ENCODE results near the gene SIGMAR1. TPM values are rescaled to one million over a fixed set of nuclear protein-coding genes. Genes with fewer than 3 reads are reported as not detected.

SIGMAR1 gene
- total RNA-seq, 1 donor from 2014 or later: 79.7 TPM

Other genes with a start within 250 kb of the SIGMAR1 start
- gene FAM219A, start 179.2 kb downstream of the SIGMAR1 start, total RNA-seq (ENCODE audit: low replicate concordance): 13.4 and 22.4 TPM in 2 replicates
- gene DNAI1, start 179.0 kb downstream of the SIGMAR1 start, total RNA-seq (ENCODE audit: low replicate concordance): 0.69 and 4.4 TPM in 2 replicates
- gene ENHO, start 114.8 kb downstream of the SIGMAR1 start, total RNA-seq (ENCODE audit: low replicate concordance): 0.95 and 5.5 TPM in 2 replicates
- 3.5 and 24.2 TPM in 2 replicates for gene CNTFR, start 48.1 kb downstream of the SIGMAR1 start, total RNA-seq (ENCODE audit: low replicate concordance)
- 30.2 and 31.8 TPM in 2 replicates for gene RPP25L, start 25.7 kb downstream of the SIGMAR1 start, total RNA-seq (ENCODE audit: low replicate concordance)
- gene DCTN3, start 17.3 kb downstream of the SIGMAR1 start, total RNA-seq (ENCODE audit: low replicate concordance): 81.6 and 93.4 TPM in 2 replicates
- gene ARID3C, start 8.7 kb downstream of the SIGMAR1 start, total RNA-seq (ENCODE audit: low replicate concordance): 0.26 TPM in 1 of 2 replicates, not detected in the other
- gene GALT, start 8.9 kb upstream of the SIGMAR1 start, total RNA-seq (ENCODE audit: low replicate concordance): 48.8 and 70.5 TPM in 2 replicates
- gene IL11RA, start 14.4 kb upstream of the SIGMAR1 start, total RNA-seq (ENCODE audit: low replicate concordance): 10.8 and 53.8 TPM in 2 replicates
- 0.43 and 1.1 TPM in 2 replicates for gene CCL27, start 24.9 kb upstream of the SIGMAR1 start, total RNA-seq (ENCODE audit: low replicate concordance)
- gene CCL19, start 53.5 kb upstream of the SIGMAR1 start, total RNA-seq (ENCODE audit: low replicate concordance): not detected in 2 replicates
- gene CCL21, start 72.3 kb upstream of the SIGMAR1 start, total RNA-seq (ENCODE audit: low replicate concordance): not detected in 2 replicates

Measured in type B pancreatic cell (in vitro differentiated cells).